ENCODE measurements around the gene GNPDA1. TPM values are rescaled to one million over a fixed set of nuclear protein-coding genes. Genes with fewer than 3 reads are reported as not detected.
A peak's percentile ranks its signal among the peaks of the same experiment; 100 is the strongest.

The GNPDA1 gene
- total and polyA plus RNA-seq, 2 of the 4 experiments (the other 2 are of a cell fraction): 23.1 to 60.6 TPM

DNA sequence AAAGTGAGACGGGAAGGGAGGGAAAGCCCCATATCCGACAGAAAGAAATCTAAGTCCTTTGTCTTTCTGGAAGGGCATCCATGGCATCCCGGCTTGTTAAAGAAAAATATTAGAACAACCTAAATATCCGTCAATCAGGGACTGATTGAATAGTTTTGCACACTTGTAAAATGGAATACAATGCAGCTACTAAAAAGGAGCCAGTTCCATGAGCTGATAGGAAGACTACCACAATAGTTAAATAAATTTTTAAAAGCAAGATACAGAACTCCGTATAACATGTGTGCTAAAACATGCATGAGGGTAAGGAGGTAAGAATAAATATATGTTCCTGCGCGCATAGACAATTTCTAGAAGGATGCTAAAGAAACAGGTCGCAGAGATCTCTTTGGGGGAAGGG, 12.8 kb upstream of the GNPDA1 start:
- H3K4me3 ChIP-seq (ENCODE audit: insufficient read depth, low read depth, low read length): no peak overlapping the region
- H2BK120ac ChIP-seq (ENCODE audit: low read depth, low read length): no peak overlapping the region
- WGBS, 2 experiments (ENCODE audit: extremely low coverage in 2 of 2, insufficient read length in 1 of 2): 100% methylated on average over 2 of the region's 8 CpGs; no CpG with 5 or more reads in 1 of the 2 experiments
- no peaks in the 10 kb centered on the region for H3K4me1 ChIP-seq (ENCODE audit: control insufficient read depth, insufficient read depth, low read length)
- H3K79me1 ChIP-seq (ENCODE audit: low read depth in 1 of 2, low read length in 2 of 2): no peaks in the 10 kb centered on the region
- no peak overlapping the region for H2AK5ac ChIP-seq (ENCODE audit: low read depth, low read length)
- peaks cover 7% of the 10 kb centered on the region for H3K27me3 ChIP-seq (ENCODE audit: control insufficient read depth, insufficient read depth, low read length)
- H2BK20ac ChIP-seq (ENCODE audit: low read depth, low read length): no peak overlapping the region
- peak overlapping the region; percentile 54; the same call in 1 of the 2 replicates for H3K9ac ChIP-seq (ENCODE audit: low read depth, low read length)
- dilution Hi-C loops (cut with HindIII; ENCODE audit: low sequenced_read_pairs, unreplicated experiment): no loop called here
- no peak overlapping the region for H2BK15ac ChIP-seq (ENCODE audit: low read depth, low read length)
- no peak overlapping the region for H2AFZ ChIP-seq (replicated peaks; ENCODE audit: low read length, poor library complexity)
- CTCF ChIA-PET: interaction anchor here (1.3 kb wide), 1 partner anchor 14 kb away, joined by 3 read pairs; no protein-coding TSS in a partner anchor
- intact Hi-C loops (cut with micrococcal nuclease): no loop called here
- no peaks in the 10 kb centered on the region for H3K36me3 ChIP-seq (ENCODE audit: control insufficient read depth, insufficient read depth, low read length)
- no peak overlapping the region for H3K4ac ChIP-seq (ENCODE audit: low read depth, low read length)
- peak overlapping the region; percentile 73; the same call in 1 of the 2 replicates for H4K5ac ChIP-seq (ENCODE audit: low read depth, low read length)
- peak overlapping the region; percentile 87; the same call in 1 of the 2 replicates for H3K4me2 ChIP-seq (ENCODE audit: low read depth, low read length)
- TF ChIP-seq RAD21 (IDR thresholded peaks at IDR 0.05; ENCODE audit: low read length): no peak
- no peak overlapping the region for H3K18ac ChIP-seq (ENCODE audit: low read depth, low read length)
- DNase-seq: no peak
- no peak overlapping the region for H2AK9ac ChIP-seq (replicated peaks; ENCODE audit: low read depth, low read length, poor library complexity)
- no peak for ATAC-seq (ENCODE audit: low read depth)
- 0 out of 2 replicates have a peak overlapping the region, but pooled peaks have one; percentile 39 for H3K23ac ChIP-seq (ENCODE audit: low read depth, low read length)
- no peaks in the 10 kb centered on the region for H3K9me1 ChIP-seq (ENCODE audit: insufficient read depth, low read length)
- H2BK5ac ChIP-seq (ENCODE audit: low read depth, low read length, poor library complexity, severe bottlenecking): no peak overlapping the region
- H4K8ac ChIP-seq (ENCODE audit: low read depth in 2 of 2, low read length in 2 of 2): peak overlapping the region; percentile 79 to 97; a peak in 3 of 4 replicates
- BruUV-seq (replicated peaks): no TSS peak
- H4K20me1 ChIP-seq (ENCODE audit: insufficient read depth, low read length): no peaks in the 10 kb centered on the region
- POLR2A ChIA-PET (ENCODE audit: unreplicated experiment): no interaction called here
- in situ Hi-C loops (cut with MboI; ENCODE audit: low sequenced_read_pairs): no loop called here
- no peak overlapping the region for H4K91ac ChIP-seq (ENCODE audit: insufficient read depth, low read depth, low read length)
- H3K56ac ChIP-seq (ENCODE audit: extremely low read depth, insufficient read depth, low read length): no peak overlapping the region
- H3K14ac ChIP-seq (replicated peaks; ENCODE audit: low read depth, low read length): no peak overlapping the region
- no peak overlapping the region for H3K27ac ChIP-seq (ENCODE audit: insufficient read depth, low read length)
- no peaks in the 10 kb centered on the region for H3K9me3 ChIP-seq (ENCODE audit: control insufficient read depth, insufficient read depth, low read length)
